GM23248 (cell line): Measurements from ENCODE around the gene WWTR1. TPM values are rescaled to one million over a fixed set of nuclear protein-coding genes. Genes with fewer than 3 reads are reported as not detected.

Experiments used
- DNase-seq: peaks from one replicate; pipeline ENCODE4 v3.0.0-alpha.2; 2015
- H2AFZ ChIP-seq: fragments of 200-600 bp; sonication (generic); 2 replicates; pipeline ENCODE4 v1.6.1; 2016; ENCODE audit warnings: antibody characterized with exemption
- H3F3A ChIP-seq: fragments of 200-600 bp; sonication (generic); 2 replicates; pipeline ENCODE4 v1.6.1; 2016; ENCODE audit warnings: mild to moderate bottlenecking, antibody characterized with exemption, mixed run types; ENCODE audit not compliant: insufficient read depth
- H3K27ac ChIP-seq: fragments of 200-600 bp; sonication (generic); 2 replicates; pipeline ENCODE4 v1.5.1; 2016; ENCODE audit warnings: mild to moderate bottlenecking
- H3K27me3 ChIP-seq: fragments of 200-600 bp; sonication (generic); replicated peaks from 2 replicates; pipeline ENCODE4 v1.6.1; 2016; ENCODE audit warnings: mild to moderate bottlenecking; ENCODE audit not compliant: insufficient read depth
- H3K36me3 ChIP-seq: fragments of 200-600 bp; sonication (generic); 2 replicates; pipeline ENCODE4 v1.6.1; 2016; ENCODE audit warnings: low read depth, mild to moderate bottlenecking
- H3K4me1 ChIP-seq: fragments of 200-600 bp; sonication (generic); 2 replicates; pipeline ENCODE4 v1.6.1; 2016; ENCODE audit warnings: mild to moderate bottlenecking; ENCODE audit not compliant: insufficient read depth
- H3K4me2 ChIP-seq: fragments of 200-600 bp; sonication (generic); one replicate; pipeline ENCODE4 v1.6.1; 2016; ENCODE audit warnings: mild to moderate bottlenecking; ENCODE audit not compliant: unreplicated experiment
- H3K4me3 ChIP-seq: fragments of 200-600 bp; sonication (generic); 2 replicates; pipeline ENCODE4 v1.5.1; 2016; ENCODE audit warnings: mild to moderate bottlenecking
- H3K79me2 ChIP-seq: fragments of 200-600 bp; sonication (generic); 2 replicates; pipeline ENCODE4 v1.6.1; 2016; ENCODE audit warnings: mild to moderate bottlenecking; ENCODE audit not compliant: insufficient read depth
- H3K9ac ChIP-seq: fragments of 200-600 bp; sonication (generic); 2 replicates; pipeline ENCODE4 v1.6.1; 2016; ENCODE audit warnings: mild to moderate bottlenecking
- H3K9me2 ChIP-seq: fragments of 200-600 bp; sonication (generic); 2 replicates; pipeline ENCODE4 v1.6.1; 2016; ENCODE audit warnings: mixed run types, mild to moderate bottlenecking, moderate library complexity; ENCODE audit not compliant: insufficient read depth
- H3K9me3 ChIP-seq: fragments of 200-600 bp; sonication (generic); one replicate; pipeline ENCODE4 v1.6.1; 2017; ENCODE audit warnings: low read depth
- H4K20me1 ChIP-seq: fragments of 200-600 bp; sonication (generic); 2 replicates; pipeline ENCODE4 v1.6.0; 2016; ENCODE audit not compliant: insufficient read depth
- EZH2 ChIP-seq: fragments of 200-600 bp; sonication (generic); IDR thresholded peaks from 2 replicates; pipeline ENCODE4 v1.6.1; 2018; ENCODE audit warnings: antibody characterized with exemption, mild to moderate bottlenecking; ENCODE audit not compliant: insufficient read depth, poor library complexity, severe bottlenecking
- EZH2phosphoT487 ChIP-seq: fragments of 200-600 bp; sonication (generic); IDR thresholded peaks from 2 replicates; pipeline ENCODE4 v1.6.1; 2018; ENCODE audit warnings: antibody characterized with exemption, moderate library complexity, mild to moderate bottlenecking, low read depth; ENCODE audit not compliant: insufficient read depth
- WGBS, 2 experiments: methylation state at CpG; one replicate each; pipeline ENCODE4 v1.1.6; 2015 to 2017; ENCODE audit warnings: low lambda C conversion rate in 2 of 2, low coverage in 1 of 2; ENCODE audit errors: missing lambda C conversion rate in 2 of 2; 5-methylcytosine and 5-hydroxymethylcytosine counted together
- in situ Hi-C: fragments of 300-500 bp; cut with MboI; formaldehyde crosslinking; loops from 2 replicates; pipeline ENCODE4 v1.15.0; 2020
- polyA plus RNA-seq: library from polyadenylated mRNA; unstranded; fragments of >200 nt; fragmentation: Nextera tagmentation; extraction: Ambion mirVana; gene quantifications from 2 replicates; pipeline ENCODE4 v1.2.1, GENCODE V29; 2016
- total RNA-seq: library from RNA; depleted of rRNA; stranded (reverse); fragments of >200 nt; shearing (Covaris generic); gene quantifications from 2 replicates; pipeline ENCODE4 v1.2.3, GENCODE V29; 2014

Gene WWTR1
- total and polyA plus RNA-seq, 2 experiments from 2014 or later = 53.3 to 75.7 TPM

- H3K9me3 ChIP-seq = no peaks in the 10 kb centered on the region
- no peak overlapping the region for H3K9ac ChIP-seq
- H3K4me1 ChIP-seq = peaks cover 22% of the 10 kb centered on the region
- H3K36me3 ChIP-seq = peaks cover 14% of the 10 kb centered on the region
- H4K20me1 ChIP-seq = 0 out of 2 replicates have a peak, but pooled peaks cover 4% of the 10 kb centered on the region
- peaks cover 99% of the 10 kb centered on the region for H3K79me2 ChIP-seq
- peaks cover 14% of the 10 kb centered on the region; the same call in 1 of the 2 replicates for H3F3A ChIP-seq
- H3K9me2 ChIP-seq = no peaks in the 10 kb centered on the region
- H2AFZ ChIP-seq = no peak overlapping the region
- H3K27me3 ChIP-seq = no peaks in the 10 kb centered on the region
- WGBS, 2 experiments = 91 to 100% methylated on average over 1 of the region's 1 CpG
- in situ Hi-C loops = no loop called here
- DNase-seq = no peak
- TF ChIP-seq EZH2phosphoT487 (no peak), EZH2 (no peak)
- H3K4me3 ChIP-seq = no peak overlapping the region
- H3K27ac ChIP-seq = no peak overlapping the region
- no peak overlapping the region for H3K4me2 ChIP-seq
Measured at GRCh38 chr3:149647812-149648211, 10.0 kb downstream of the WWTR1 start.

GRCh38 chr3:149647285-149647684, 10.5 kb downstream of the WWTR1 start:
- Histone ChIP-seq H3K4me1 (peaks cover 19% of the 10 kb centered on the region), H3K27me3 (no peaks in the 10 kb centered on the region), H3K79me2 (peaks cover 100% of the 10 kb centered on the region), H3K27ac (no peak overlapping the region), H2AFZ (no peak overlapping the region), H3K9ac (no peak overlapping the region), H3K4me3 (no peak overlapping the region), H3K36me3 (peaks cover 11% of the 10 kb centered on the region), H3F3A (peaks cover 12% of the 10 kb centered on the region; the same call in 1 of the 2 replicates), H3K4me2 (no peak overlapping the region), H4K20me1 (0 out of 2 replicates have a peak, but pooled peaks cover 4% of the 10 kb centered on the region), H3K9me3 (no peaks in the 10 kb centered on the region), H3K9me2 (no peaks in the 10 kb centered on the region)
- in situ Hi-C loops = no loop called here
- TF ChIP-seq EZH2phosphoT487 (no peak), EZH2 (no peak)
- DNase-seq = no peak
- 94 to 99% methylated on average over 4 of the region's 4 CpGs for WGBS, 2 experiments

GRCh38 chr3:149646181-149646766, 11.6 kb downstream of the WWTR1 start:
- Histone ChIP-seq H3K9ac (no peak overlapping the region), H3K9me2 (no peaks in the 10 kb centered on the region), H3K36me3 (peaks cover 7% of the 10 kb centered on the region; the same call in 1 of the 2 replicates), H3K4me3 (no peak overlapping the region), H3K4me2 (peak overlapping the region; percentile 8), H2AFZ (no peak overlapping the region), H3K79me2 (peaks cover 100% of the 10 kb centered on the region), H3K9me3 (no peaks in the 10 kb centered on the region), H3F3A (peaks cover 18% of the 10 kb centered on the region; the same call in 1 of the 2 replicates), H3K27ac (peak overlapping the region; percentile 58), H3K4me1 (peaks cover 24% of the 10 kb centered on the region), H3K27me3 (no peaks in the 10 kb centered on the region), H4K20me1 (0 out of 2 replicates have a peak, but pooled peaks cover 4% of the 10 kb centered on the region)
- DNase-seq = peak; percentile 85
- TF ChIP-seq EZH2phosphoT487 (no peak), EZH2 (no peak)
- in situ Hi-C loops = no loop called here
- WGBS, 2 experiments = 63 to 66% methylated on average over 4 of the region's 4 CpGs

GRCh38 chr3:149643963-149644362, 13.9 kb downstream of the WWTR1 start:
- Histone ChIP-seq H3K79me2 (peaks cover 100% of the 10 kb centered on the region), H3K4me2 (no peak overlapping the region), H3K36me3 (no peaks in the 10 kb centered on the region; the same call in 1 of the 2 replicates), H3F3A (peaks cover 39% of the 10 kb centered on the region), H3K9ac (no peak overlapping the region), H3K4me3 (no peak overlapping the region), H3K9me3 (no peaks in the 10 kb centered on the region), H3K27ac (no peak overlapping the region), H3K4me1 (peaks cover 44% of the 10 kb centered on the region), H4K20me1 (0 out of 2 replicates have a peak, but pooled peaks cover 4% of the 10 kb centered on the region), H3K27me3 (no peaks in the 10 kb centered on the region), H3K9me2 (no peaks in the 10 kb centered on the region), H2AFZ (no peak overlapping the region)
- WGBS, 2 experiments = 89 to 90% methylated on average over 3 of the region's 3 CpGs
- TF ChIP-seq EZH2phosphoT487 (no peak), EZH2 (no peak)
- DNase-seq = no peak
- in situ Hi-C loops = no loop called here

GRCh38 chr3:149643482-149643798, 14.4 kb downstream of the WWTR1 start:
- peaks cover 97% of the 10 kb centered on the region for H3K79me2 ChIP-seq
- H3K36me3 ChIP-seq = no peaks in the 10 kb centered on the region; the same call in 1 of the 2 replicates
- no peak overlapping the region for H3K9ac ChIP-seq
- in situ Hi-C loops = no loop called here
- H3K27me3 ChIP-seq = no peaks in the 10 kb centered on the region
- H3K4me2 ChIP-seq = no peak overlapping the region
- H3K27ac ChIP-seq = no peak overlapping the region
- DNase-seq = no peak
- H2AFZ ChIP-seq = no peak overlapping the region
- 76 to 85% methylated on average over 4 of the region's 4 CpGs for WGBS, 2 experiments
- no peaks in the 10 kb centered on the region for H3K9me2 ChIP-seq
- H3F3A ChIP-seq = peaks cover 44% of the 10 kb centered on the region
- H3K4me3 ChIP-seq = no peak overlapping the region
- TF ChIP-seq EZH2phosphoT487 (no peak), EZH2 (no peak)
- H3K9me3 ChIP-seq = no peaks in the 10 kb centered on the region
- peaks cover 40% of the 10 kb centered on the region for H3K4me1 ChIP-seq
- 0 out of 2 replicates have a peak, but pooled peaks cover 4% of the 10 kb centered on the region for H4K20me1 ChIP-seq
